Measurements from ENCODE around the gene CCDC191. TPM values are rescaled to one million over a fixed set of nuclear protein-coding genes. Genes with fewer than 3 reads are reported as not detected.

CCDC191 gene
- total RNA-seq, 4 donors from 2014 or later: 5.7 to 27.7 (median 11.7) TPM

DNA sequence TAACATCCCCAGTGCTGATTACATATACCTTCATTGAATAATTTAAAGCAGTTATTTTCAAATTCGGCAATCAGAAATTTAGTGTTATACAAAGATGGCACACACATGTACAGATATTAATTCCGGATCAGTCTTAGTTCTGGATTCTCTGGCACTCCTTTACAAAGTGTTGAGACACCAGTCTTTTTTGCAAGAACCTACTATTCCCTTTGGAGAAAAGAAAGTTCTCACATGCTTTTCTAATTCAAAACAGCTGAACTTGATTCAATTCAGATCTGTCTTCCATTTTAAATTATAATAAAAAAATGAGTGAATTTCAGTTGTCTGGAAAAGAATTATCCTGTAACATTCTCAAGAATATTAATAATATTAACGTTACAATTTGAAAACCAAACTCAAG is 20.4 kb downstream of the CCDC191 start:
- WGBS, 2 donors (ENCODE audit: low coverage in 1 of 2): 94 to 96% methylated on average over 3 of the region's 3 CpGs
- Histone ChIP-seq H3K36me3 (no peaks in the 10 kb centered on the region), H3K4me1 (no peaks in the 10 kb centered on the region), H3K27ac (no peak overlapping the region), H3K9me3 (no peaks in the 10 kb centered on the region), H3K27me3 (no peaks in the 10 kb centered on the region), H3K4me3 (no peak overlapping the region)
- TF ChIP-seq EP300 (IDR thresholded peaks at IDR 0.05; ENCODE audit: low read depth): no peak
- no peak for TF ChIP-seq POLR2A (IDR thresholded peaks at IDR 0.05)
- TF ChIP-seq, protein P1, sequence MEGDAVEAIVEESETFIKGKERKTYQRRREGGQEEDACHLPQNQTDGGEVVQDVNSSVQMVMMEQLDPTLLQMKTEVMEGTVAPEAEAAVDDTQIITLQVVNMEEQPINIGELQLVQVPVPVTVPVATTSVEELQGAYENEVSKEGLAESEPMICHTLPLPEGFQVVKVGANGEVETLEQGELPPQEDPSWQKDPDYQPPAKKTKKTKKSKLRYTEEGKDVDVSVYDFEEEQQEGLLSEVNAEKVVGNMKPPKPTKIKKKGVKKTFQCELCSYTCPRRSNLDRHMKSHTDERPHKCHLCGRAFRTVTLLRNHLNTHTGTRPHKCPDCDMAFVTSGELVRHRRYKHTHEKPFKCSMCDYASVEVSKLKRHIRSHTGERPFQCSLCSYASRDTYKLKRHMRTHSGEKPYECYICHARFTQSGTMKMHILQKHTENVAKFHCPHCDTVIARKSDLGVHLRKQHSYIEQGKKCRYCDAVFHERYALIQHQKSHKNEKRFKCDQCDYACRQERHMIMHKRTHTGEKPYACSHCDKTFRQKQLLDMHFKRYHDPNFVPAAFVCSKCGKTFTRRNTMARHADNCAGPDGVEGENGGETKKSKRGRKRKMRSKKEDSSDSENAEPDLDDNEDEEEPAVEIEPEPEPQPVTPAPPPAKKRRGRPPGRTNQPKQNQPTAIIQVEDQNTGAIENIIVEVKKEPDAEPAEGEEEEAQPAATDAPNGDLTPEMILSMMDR (IDR thresholded peaks at IDR 0.05): no peak
- TF ChIP-seq POLR2AphosphoS5 (IDR thresholded peaks at IDR 0.05): no peak
- intact Hi-C loops (cut with DNase I; ENCODE audit: low total_unique reads) (no loop called here), in situ Hi-C loops (cut with MboI; ENCODE audit: low pct_ligation_motif_present in 1 of 4, low pct_unique_long_range_greater_than_20kb in 1 of 4, low sequenced_read_pairs in 3 of 4) (no loop called here)
- no peak for DNase-seq

DNA sequence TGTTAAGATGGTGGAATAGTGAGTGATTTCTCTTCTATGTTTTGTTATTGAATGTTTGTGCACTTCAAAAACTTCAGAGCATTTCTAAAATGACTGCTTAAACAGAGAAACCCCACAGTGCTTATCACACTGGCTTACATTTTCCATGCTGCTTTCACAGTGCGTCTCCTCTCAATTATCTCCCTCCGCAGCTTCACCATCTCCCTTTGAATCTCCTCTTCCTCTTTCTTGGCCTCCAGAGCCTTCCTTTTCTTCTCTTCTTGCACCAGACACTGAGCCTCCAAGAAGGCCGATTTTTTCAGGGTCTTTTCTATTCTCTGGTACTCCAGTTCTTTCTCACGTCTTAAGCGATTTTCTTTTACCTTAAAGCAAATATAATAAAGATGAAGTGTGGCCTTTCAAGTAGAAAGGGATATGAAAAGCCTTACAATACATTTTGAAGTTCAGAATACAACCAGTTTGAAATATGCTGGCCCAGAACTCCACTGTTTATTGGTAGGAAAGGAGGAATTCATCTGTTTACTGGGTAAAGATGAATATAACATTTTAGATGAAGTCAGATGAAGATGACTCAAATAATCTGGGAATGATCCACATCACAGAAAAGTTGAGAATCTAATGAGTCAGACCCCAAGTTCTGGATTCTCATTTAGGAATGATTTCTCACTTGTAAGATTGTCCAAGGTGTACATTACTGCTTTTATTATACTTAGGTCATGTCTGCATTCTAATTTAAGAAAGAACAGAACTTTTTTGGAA is 21.4 kb downstream of the CCDC191 start:
- Histone ChIP-seq H3K4me3 (no peak overlapping the region), H3K27ac (no peak overlapping the region), H3K36me3 (no peaks in the 10 kb centered on the region), H3K27me3 (no peaks in the 10 kb centered on the region), H3K4me1 (no peaks in the 10 kb centered on the region), H3K9me3 (no peaks in the 10 kb centered on the region)
- TF ChIP-seq POLR2A (IDR thresholded peaks at IDR 0.05) (no peak), POLR2AphosphoS5 (IDR thresholded peaks at IDR 0.05) (no peak)
- in situ Hi-C loops (cut with MboI; ENCODE audit: low pct_ligation_motif_present in 1 of 4, low pct_unique_long_range_greater_than_20kb in 1 of 4, low sequenced_read_pairs in 3 of 4) (no loop called here), intact Hi-C loops (cut with DNase I; ENCODE audit: low total_unique reads) (no loop called here)
- WGBS, 2 donors (ENCODE audit: low coverage in 1 of 2): 80 to 93% methylated on average over 5 of the region's 5 CpGs
- no peak for DNase-seq

DNA sequence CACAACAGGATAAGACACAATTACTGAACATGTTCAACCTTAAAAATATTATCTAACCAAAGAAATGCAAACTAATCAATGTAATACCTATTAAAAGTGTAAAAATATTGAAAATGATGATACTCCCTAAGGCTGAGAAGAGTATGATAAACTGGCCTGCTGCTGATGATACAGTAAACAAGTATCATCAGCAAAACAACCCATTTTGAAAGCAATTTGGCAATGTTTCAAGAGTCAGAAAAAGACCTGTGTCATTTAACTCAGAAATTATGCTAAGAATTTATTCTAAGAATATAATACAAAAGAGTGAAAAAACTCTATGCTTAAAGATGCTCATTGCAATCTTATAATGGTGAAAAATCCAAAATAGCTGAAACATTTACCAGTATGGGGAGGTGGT is 22.1 kb downstream of the CCDC191 start:
- Histone ChIP-seq H3K27me3 (no peaks in the 10 kb centered on the region), H3K4me3 (no peak overlapping the region), H3K9me3 (no peaks in the 10 kb centered on the region), H3K4me1 (no peaks in the 10 kb centered on the region), H3K36me3 (no peaks in the 10 kb centered on the region), H3K27ac (no peak overlapping the region)
- intact Hi-C loops (cut with DNase I; ENCODE audit: low total_unique reads): no loop called here
- no peak for TF ChIP-seq POLR2A (IDR thresholded peaks at IDR 0.05)
- no peak for TF ChIP-seq EP300 (IDR thresholded peaks at IDR 0.05; ENCODE audit: low read depth)
- TF ChIP-seq, protein P1 (IDR thresholded peaks at IDR 0.05): no peak
- TF ChIP-seq POLR2AphosphoS5 (IDR thresholded peaks at IDR 0.05): no peak
- in situ Hi-C loops (cut with MboI; ENCODE audit: low pct_ligation_motif_present in 1 of 4, low pct_unique_long_range_greater_than_20kb in 1 of 4, low sequenced_read_pairs in 3 of 4): no loop called here
- no peak for DNase-seq

DNA sequence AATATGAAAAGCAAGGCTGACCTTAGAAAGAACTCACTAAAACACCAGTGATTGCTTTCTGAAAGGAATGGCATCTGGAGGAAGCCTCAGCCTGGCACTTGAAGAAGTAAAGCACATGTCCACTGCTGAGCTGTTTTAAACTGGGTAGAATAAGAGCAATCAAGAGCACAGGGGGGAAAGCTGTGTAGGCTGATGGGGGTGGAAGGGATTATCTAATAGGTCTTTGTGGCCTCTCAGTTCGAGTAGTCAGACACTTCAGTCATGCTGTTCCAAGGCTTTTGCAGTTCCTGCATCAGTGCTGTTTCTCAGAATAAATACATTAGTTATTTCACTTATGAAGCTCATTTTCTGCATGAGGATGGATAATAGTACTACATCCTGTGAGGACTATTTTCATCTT is 22.6 kb downstream of the CCDC191 start:
- Histone ChIP-seq H3K36me3 (no peaks in the 10 kb centered on the region), H3K27me3 (no peaks in the 10 kb centered on the region), H3K9me3 (no peaks in the 10 kb centered on the region), H3K4me3 (no peak overlapping the region), H3K4me1 (no peaks in the 10 kb centered on the region), H3K27ac (no peak overlapping the region)
- intact Hi-C loops (cut with DNase I; ENCODE audit: low total_unique reads): no loop called here
- no peak for TF ChIP-seq POLR2AphosphoS5 (IDR thresholded peaks at IDR 0.05)
- no peak for TF ChIP-seq POLR2A (IDR thresholded peaks at IDR 0.05)
- no peak for TF ChIP-seq EP300 (IDR thresholded peaks at IDR 0.05; ENCODE audit: low read depth)
- TF ChIP-seq, protein P1 (IDR thresholded peaks at IDR 0.05): no peak
- DNase-seq: no peak
- WGBS, 2 donors (ENCODE audit: low coverage in 1 of 2): 74 to 80% methylated on average over 1 of the region's 1 CpG
- in situ Hi-C loops (cut with MboI; ENCODE audit: low pct_ligation_motif_present in 1 of 4, low pct_unique_long_range_greater_than_20kb in 1 of 4, low sequenced_read_pairs in 3 of 4): no loop called here

DNA sequence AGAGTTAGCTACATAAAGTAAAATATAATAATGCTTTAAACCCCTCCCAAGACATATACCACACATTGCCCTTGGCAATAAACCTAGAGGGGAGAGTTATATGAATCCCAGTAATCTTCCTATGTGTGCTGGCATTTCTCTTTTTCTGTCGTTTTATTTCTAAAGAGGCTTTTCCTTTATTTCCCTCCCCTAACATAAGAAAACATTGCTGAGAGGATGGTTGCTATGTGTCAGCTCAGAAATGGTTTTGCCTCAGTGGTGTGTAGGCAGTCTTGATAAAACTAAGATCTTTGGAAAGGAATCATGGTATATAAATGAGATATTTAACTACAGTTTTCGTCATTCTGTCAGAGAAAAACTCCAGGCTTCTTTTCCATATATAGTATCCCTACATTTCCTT is 30.0 kb downstream of the CCDC191 start:
- DNase-seq: no peak
- H3K4me3 ChIP-seq: no peak overlapping the region
- no peak overlapping the region for H3K27ac ChIP-seq
- 62 to 76% methylated on average over 2 of the region's 2 CpGs for whole genome bisulfite sequencing, 2 donors (ENCODE audit: low coverage in 1 of 2)
- H3K4me1 ChIP-seq: no peaks in the 10 kb centered on the region
- intact Hi-C loops (cut with DNase I; ENCODE audit: low total_unique reads): no loop called here
- H3K36me3 ChIP-seq: no peaks in the 10 kb centered on the region
- no peaks in the 10 kb centered on the region for H3K9me3 ChIP-seq
- TF ChIP-seq EP300 (IDR thresholded peaks at IDR 0.05; ENCODE audit: low read depth): no peak
- TF ChIP-seq, protein P1 (IDR thresholded peaks at IDR 0.05): no peak
- TF ChIP-seq POLR2A (IDR thresholded peaks at IDR 0.05): no peak
- TF ChIP-seq POLR2AphosphoS5 (IDR thresholded peaks at IDR 0.05): no peak
- no peaks in the 10 kb centered on the region for H3K27me3 ChIP-seq
- in situ Hi-C loops (cut with MboI; ENCODE audit: low pct_ligation_motif_present in 1 of 4, low pct_unique_long_range_greater_than_20kb in 1 of 4, low sequenced_read_pairs in 3 of 4): no loop called here
